B cell (primary cell): ENCODE measurements around the gene SPEG. TPM values are rescaled to one million over a fixed set of nuclear protein-coding genes. Genes with fewer than 3 reads are reported as not detected.

Experiments used
- ATAC-seq: fragments of 200-7000 bp; cut with Tn5 transposase; one replicate; pipeline ENCODE4 v1.10.0; 2021; ENCODE audit warnings: low read depth, mild to moderate bottlenecking, moderate number of reproducible peaks, moderate library complexity
- CTCF ChIA-PET: fragments of 350-600 bp; sonication (Branson Sonifier 250); formaldehyde crosslinking; loops from one replicate; lab custom pipeline; 2021; ENCODE audit warnings: antibody characterized with exemption, inconsistent platforms; lab: Charles Lee
- POLR2A ChIA-PET: fragments of 350-600 bp; sonication (Branson Sonifier 250); formaldehyde crosslinking; loops from one replicate; lab custom pipeline; 2021; ENCODE audit warnings: antibody characterized with exemption; lab: Charles Lee
- DNase-seq: peaks from one replicate; pipeline ENCODE4 v3.0.0; 2013
- H2AFZ ChIP-seq: 2 replicates; pipeline ENCODE4 v1.6.1; 2012; ENCODE audit warnings: mild to moderate bottlenecking, low read depth, low read length; ENCODE audit not compliant: insufficient read depth, poor library complexity, severe bottlenecking
- H3K27ac ChIP-seq, 2 donors: 1 replicate in 1 of 2; 2 replicates in 1 of 2; pipeline ENCODE4 v1.5.1; 2012 to 2013; ENCODE audit warnings: low read length in 2 of 2, mild to moderate bottlenecking in 2 of 2, moderate library complexity in 1 of 2
- H3K27me3 ChIP-seq, 4 experiments: fragments of 200-600 bp in 1 of 4; sonication (generic) in 1 of 4; replicated peaks in 1 of 4; 1 replicate in 2 of 4; 2 replicates in 2 of 4; pipeline versions ENCODE4 v1.6.1 to v1.7.0; 2013 to 2016; ENCODE audit warnings: low read length in 3 of 4, mild to moderate bottlenecking in 2 of 4, mixed read lengths in 1 of 4, moderate library complexity in 1 of 4; ENCODE audit not compliant: insufficient read depth in 4 of 4, control insufficient read depth in 3 of 4; ENCODE audit errors: control extremely low read depth in 1 of 4
- H3K36me3 ChIP-seq, 2 experiments: replicated peaks in 1 of 2; 1 replicate in 1 of 2; 2 replicates in 1 of 2; pipeline versions ENCODE4 v1.6.1 to v1.7.1; 2013; ENCODE audit warnings: low read length in 1 of 2; ENCODE audit not compliant: insufficient read depth in 2 of 2, control insufficient read depth in 1 of 2; ENCODE audit errors: control extremely low read depth in 1 of 2, extremely low read depth in 1 of 2
- H3K4me1 ChIP-seq, 2 donors: fragments of 200-600 bp in 1 of 2; sonication (generic) in 1 of 2; 1 replicate in 1 of 2; 2 replicates in 1 of 2; pipeline versions ENCODE4 v1.5.1 to v1.6.1; 2013 to 2017; ENCODE audit warnings: low read length in 2 of 2; ENCODE audit not compliant: control insufficient read depth in 2 of 2, insufficient read depth in 2 of 2
- H3K4me2 ChIP-seq: replicated peaks from 2 replicates; pipeline ENCODE3; 2012; ENCODE audit warnings: mild to moderate bottlenecking, low read depth, low read length; ENCODE audit not compliant: poor library complexity, severe bottlenecking
- H3K4me3 ChIP-seq, 5 experiments: fragments of 200-600 bp in 1 of 5; sonication (generic) in 1 of 5; 1 replicate in 3 of 5; 2 replicates in 2 of 5; pipeline versions ENCODE4 v1.5.1 to v1.7.0; 2011 to 2016; ENCODE audit warnings: low read length in 4 of 5, mild to moderate bottlenecking in 4 of 5, low read depth in 2 of 5, control low read depth in 1 of 5, moderate library complexity in 1 of 5; ENCODE audit not compliant: insufficient read depth in 1 of 5; ENCODE audit errors: control extremely low read depth in 1 of 5, extremely low read depth in 1 of 5
- H3K79me2 ChIP-seq: fragments of 200-600 bp; sonication (generic); one replicate; pipeline ENCODE4 v1.6.0; 2016; ENCODE audit warnings: low read length; ENCODE audit not compliant: control insufficient read depth, insufficient read depth
- H3K9ac ChIP-seq: fragments of 200-600 bp; sonication (generic); 2 replicates; pipeline ENCODE4 v1.6.1; 2017; ENCODE audit warnings: mild to moderate bottlenecking, low read length, moderate library complexity
- H3K9me3 ChIP-seq, 3 donors: one replicate each; pipeline versions ENCODE4 v1.6.1 to v1.7.1; 2013; ENCODE audit warnings: low read length in 2 of 3; ENCODE audit not compliant: control insufficient read depth in 2 of 3, insufficient read depth in 1 of 3; ENCODE audit errors: control extremely low read depth in 1 of 3
- H4K20me1 ChIP-seq: 2 replicates; pipeline ENCODE4 v1.6.0; 2012; ENCODE audit warnings: mild to moderate bottlenecking, low read length; ENCODE audit not compliant: insufficient read depth, control insufficient read depth, poor library complexity, severe bottlenecking
- H3K27ac Mint-ChIP-seq: one replicate; pipeline ENCODE4 v1.8.0; 2021; ENCODE audit warnings: mixed read lengths
- H3K27me3 Mint-ChIP-seq: one replicate; pipeline ENCODE4 v1.8.0; 2021; ENCODE audit warnings: mixed read lengths
- H3K4me1 Mint-ChIP-seq: one replicate; pipeline ENCODE4 v1.8.0; 2021; ENCODE audit warnings: mixed read lengths
- H3K4me3 Mint-ChIP-seq: one replicate; pipeline ENCODE4 v1.8.0; 2021; ENCODE audit warnings: mixed read lengths
- H3K9me3 Mint-ChIP-seq: one replicate; pipeline ENCODE4 v1.8.0; 2022; ENCODE audit warnings: mixed read lengths; ENCODE audit not compliant: insufficient read depth
- EZH2 ChIP-seq: IDR thresholded peaks from 2 replicates; pipeline ENCODE4 v1.6.1; 2012; ENCODE audit warnings: borderline replicate concordance, low read depth, mild to moderate bottlenecking, moderate library complexity, low read length; ENCODE audit not compliant: insufficient read depth, poor library complexity, severe bottlenecking
- WGBS: methylation state at CpG from one replicate; pipeline ENCODE4 v1.1.5; 2013; ENCODE audit warnings: missing lambda C conversion rate; ENCODE audit not compliant: insufficient coverage; 5-methylcytosine and 5-hydroxymethylcytosine counted together
- intact Hi-C: fragments of 100-400 bp; cut with micrococcal nuclease; formaldehyde crosslinking; loops from one replicate; pipeline ENCODE4 v1.10.0; 2022
- polyA plus RNA-seq: library from polyadenylated mRNA; depleted of rRNA; stranded (reverse); fragments of >200 nt; gene quantifications from 2 replicates; pipeline ENCODE4 v1.2.3, GENCODE V29; 2012
- total RNA-seq, 2 donors: library from RNA; stranded (reverse); fragments of 120-200 nt in 1 of 2; gene quantifications; 1 replicate in 1 of 2; 2 replicates in 1 of 2; pipeline versions ENCODE4 v1.2.3 to v1.2.4, GENCODE V29; 2013 to 2022
- TF ChIP-seq, protein P1 (sequence below): fragments of 200-600 bp; IDR thresholded peaks from one replicate; pipeline ENCODE4 v1.8.0; 2022; ENCODE audit warnings: antibody characterized with exemption, mild to moderate bottlenecking

SPEG gene
- total and polyA plus RNA-seq, 2 donors (not counting 1 experiment from before 2014, with no cell fraction given), result 0.03 to 0.74 TPM

DNA sequence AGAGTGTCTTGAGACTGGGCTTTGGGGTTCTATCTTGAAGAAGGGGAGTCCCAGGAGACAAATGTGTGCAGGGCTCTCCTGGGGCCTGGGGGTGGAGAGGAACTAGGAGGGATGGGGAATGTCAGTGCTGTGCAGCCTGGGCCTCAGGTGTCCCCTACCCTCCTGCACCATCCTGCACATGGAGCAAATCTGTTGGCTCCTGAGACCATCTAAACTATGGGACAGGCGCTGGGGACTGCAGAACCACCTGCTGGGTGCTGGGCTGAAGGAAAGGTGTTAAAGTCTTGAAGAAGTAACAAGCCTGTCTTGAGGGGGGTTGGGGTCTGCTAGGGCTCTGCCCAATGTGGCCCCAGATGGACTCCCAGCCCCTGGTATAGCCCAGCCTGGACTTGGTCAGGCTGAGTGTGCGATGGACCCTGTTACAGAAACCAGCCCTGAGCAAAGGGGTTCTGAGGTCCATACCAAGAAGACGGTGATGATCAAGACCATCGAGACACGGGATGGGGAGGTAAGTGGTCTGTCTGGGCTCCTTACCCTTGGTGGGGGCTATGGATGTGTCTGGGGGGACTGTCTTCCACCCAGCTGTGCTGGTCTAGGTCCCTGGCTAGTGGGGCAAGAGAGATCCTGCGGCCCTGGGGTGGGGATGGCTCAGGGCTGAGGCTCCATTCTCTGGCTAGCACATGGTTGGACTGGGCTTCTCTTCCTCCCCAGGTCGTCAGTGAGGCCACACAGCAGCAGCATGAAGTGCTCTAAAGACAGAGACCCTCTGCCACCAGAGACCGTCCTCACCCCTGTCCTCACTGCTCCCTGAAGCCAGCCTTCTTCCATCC lies 9.2 kb upstream of the SPEG start:
- ChIA-PET CTCF (no interaction called here), POLR2A (no interaction called here)
- TF ChIP-seq, protein P1, sequence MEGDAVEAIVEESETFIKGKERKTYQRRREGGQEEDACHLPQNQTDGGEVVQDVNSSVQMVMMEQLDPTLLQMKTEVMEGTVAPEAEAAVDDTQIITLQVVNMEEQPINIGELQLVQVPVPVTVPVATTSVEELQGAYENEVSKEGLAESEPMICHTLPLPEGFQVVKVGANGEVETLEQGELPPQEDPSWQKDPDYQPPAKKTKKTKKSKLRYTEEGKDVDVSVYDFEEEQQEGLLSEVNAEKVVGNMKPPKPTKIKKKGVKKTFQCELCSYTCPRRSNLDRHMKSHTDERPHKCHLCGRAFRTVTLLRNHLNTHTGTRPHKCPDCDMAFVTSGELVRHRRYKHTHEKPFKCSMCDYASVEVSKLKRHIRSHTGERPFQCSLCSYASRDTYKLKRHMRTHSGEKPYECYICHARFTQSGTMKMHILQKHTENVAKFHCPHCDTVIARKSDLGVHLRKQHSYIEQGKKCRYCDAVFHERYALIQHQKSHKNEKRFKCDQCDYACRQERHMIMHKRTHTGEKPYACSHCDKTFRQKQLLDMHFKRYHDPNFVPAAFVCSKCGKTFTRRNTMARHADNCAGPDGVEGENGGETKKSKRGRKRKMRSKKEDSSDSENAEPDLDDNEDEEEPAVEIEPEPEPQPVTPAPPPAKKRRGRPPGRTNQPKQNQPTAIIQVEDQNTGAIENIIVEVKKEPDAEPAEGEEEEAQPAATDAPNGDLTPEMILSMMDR, result no peak
- TF ChIP-seq EZH2, result no peak
- H3K27ac Mint-ChIP-seq, result peak overlapping the region; percentile 17
- Histone ChIP-seq H3K27ac (no peak overlapping the region), H3K9ac (no peak overlapping the region), H3K9me3 (no peaks in the 10 kb centered on the region), H3K79me2 (no peaks in the 10 kb centered on the region), H3K4me1 (no peaks in the 10 kb centered on the region), H3K4me2 (no peak overlapping the region), H2AFZ (no peak overlapping the region), H3K27me3 (peaks cover 0 to 12% (median 0%) of the 10 kb centered on the region in 4 experiments), H3K36me3 (no peaks in the 10 kb centered on the region), H3K4me3 (no peak overlapping the region), H4K20me1 (no peaks in the 10 kb centered on the region)
- no peaks in the 10 kb centered on the region for H3K4me1 Mint-ChIP-seq
- WGBS, result 84% methylated on average over 8 of the region's 8 CpGs
- ATAC-seq, result no peak
- H3K4me3 Mint-ChIP-seq, result no peak overlapping the region
- no peaks in the 10 kb centered on the region for H3K9me3 Mint-ChIP-seq
- peaks cover 37% of the 10 kb centered on the region for H3K27me3 Mint-ChIP-seq
- DNase-seq, result no peak
- intact Hi-C loops, result no loop called here

DNA sequence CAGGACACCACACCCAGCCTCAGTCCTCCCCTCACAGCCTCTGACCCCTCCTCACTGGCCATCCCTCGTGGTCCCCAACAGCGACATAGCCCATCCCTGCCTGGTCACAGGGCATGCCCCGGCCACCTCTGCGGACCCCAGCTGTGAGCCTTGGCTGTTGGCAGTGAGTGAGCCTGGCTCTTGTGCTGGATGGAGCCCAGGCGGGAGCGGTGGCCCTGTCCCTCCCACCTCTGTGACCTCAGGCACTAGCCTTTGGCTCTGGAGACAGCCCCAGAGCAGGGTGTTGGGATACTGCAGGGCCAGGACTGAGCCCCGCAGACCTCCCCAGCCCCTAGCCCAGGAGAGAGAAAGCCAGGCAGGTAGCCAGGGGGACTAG lies 8.6 kb upstream of the SPEG start:
- Histone ChIP-seq H4K20me1 (no peaks in the 10 kb centered on the region), H3K4me1 (no peaks in the 10 kb centered on the region), H3K79me2 (no peaks in the 10 kb centered on the region), H3K4me3 (no peak overlapping the region), H3K9me3 (no peaks in the 10 kb centered on the region), H2AFZ (no peak overlapping the region), H3K9ac (no peak overlapping the region), H3K4me2 (no peak overlapping the region), H3K36me3 (no peaks in the 10 kb centered on the region), H3K27ac (no peak overlapping the region), H3K27me3 (peaks cover 0 to 12% (median 0%) of the 10 kb centered on the region in 4 experiments)
- WGBS, result 83% methylated on average over 6 of the region's 7 CpGs
- ChIA-PET CTCF (no interaction called here), POLR2A (no interaction called here)
- intact Hi-C loops, result no loop called here
- peaks cover 31% of the 10 kb centered on the region for H3K27me3 Mint-ChIP-seq
- no peaks in the 10 kb centered on the region for H3K4me1 Mint-ChIP-seq
- ATAC-seq (no peak), DNase-seq (no peak)
- no peaks in the 10 kb centered on the region for H3K9me3 Mint-ChIP-seq
- H3K4me3 Mint-ChIP-seq, result no peak overlapping the region
- peak overlapping the region; percentile 17 for H3K27ac Mint-ChIP-seq
- TF ChIP-seq, protein P1, result no peak
- TF ChIP-seq EZH2, result no peak
